ENCODE measurements around the gene LDB3.

LDB3 gene

DNA sequence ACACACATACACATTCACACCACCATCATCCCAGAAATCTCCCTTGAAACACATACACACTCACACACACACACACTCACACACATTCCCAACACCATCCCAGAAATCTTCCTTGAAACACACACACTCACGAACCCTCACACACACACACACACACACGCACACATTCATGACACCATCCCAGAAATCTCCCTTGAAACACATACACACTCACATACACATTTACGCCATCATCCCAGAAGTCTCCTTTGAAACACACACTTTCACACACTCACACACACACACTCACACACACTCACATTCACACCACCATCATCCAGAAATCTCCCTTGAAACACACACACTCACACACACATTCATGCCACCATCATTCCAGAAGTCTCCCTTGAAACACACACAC lies 14.3 kb upstream of the LDB3 start:
- H3K9me3 ChIP-seq (ENCODE audit: control insufficient read depth, low read length), result no peaks in the 10 kb centered on the region
- H3K79me2 ChIP-seq, result no peaks in the 10 kb centered on the region
- H3K27me3 ChIP-seq (ENCODE audit: control insufficient read depth, insufficient read depth, low read length), result no peaks in the 10 kb centered on the region
- no peak overlapping the region for H3K4me3 ChIP-seq (ENCODE audit: low read depth, low read length)
- peaks cover 3% of the 10 kb centered on the region for H3K4me1 ChIP-seq
- no peak overlapping the region for H3K9ac ChIP-seq
- H3K27ac ChIP-seq, result no peak overlapping the region
- TF ChIP-seq, protein P1, sequence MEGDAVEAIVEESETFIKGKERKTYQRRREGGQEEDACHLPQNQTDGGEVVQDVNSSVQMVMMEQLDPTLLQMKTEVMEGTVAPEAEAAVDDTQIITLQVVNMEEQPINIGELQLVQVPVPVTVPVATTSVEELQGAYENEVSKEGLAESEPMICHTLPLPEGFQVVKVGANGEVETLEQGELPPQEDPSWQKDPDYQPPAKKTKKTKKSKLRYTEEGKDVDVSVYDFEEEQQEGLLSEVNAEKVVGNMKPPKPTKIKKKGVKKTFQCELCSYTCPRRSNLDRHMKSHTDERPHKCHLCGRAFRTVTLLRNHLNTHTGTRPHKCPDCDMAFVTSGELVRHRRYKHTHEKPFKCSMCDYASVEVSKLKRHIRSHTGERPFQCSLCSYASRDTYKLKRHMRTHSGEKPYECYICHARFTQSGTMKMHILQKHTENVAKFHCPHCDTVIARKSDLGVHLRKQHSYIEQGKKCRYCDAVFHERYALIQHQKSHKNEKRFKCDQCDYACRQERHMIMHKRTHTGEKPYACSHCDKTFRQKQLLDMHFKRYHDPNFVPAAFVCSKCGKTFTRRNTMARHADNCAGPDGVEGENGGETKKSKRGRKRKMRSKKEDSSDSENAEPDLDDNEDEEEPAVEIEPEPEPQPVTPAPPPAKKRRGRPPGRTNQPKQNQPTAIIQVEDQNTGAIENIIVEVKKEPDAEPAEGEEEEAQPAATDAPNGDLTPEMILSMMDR (IDR thresholded peaks at IDR 0.05), result no peak
- no peaks in the 10 kb centered on the region for H3K36me3 ChIP-seq (ENCODE audit: control insufficient read depth, insufficient read depth, low read length)
- H3K4me2 ChIP-seq (ENCODE audit: low read length), result no peak overlapping the region
- H2AFZ ChIP-seq, result no peak overlapping the region

DNA sequence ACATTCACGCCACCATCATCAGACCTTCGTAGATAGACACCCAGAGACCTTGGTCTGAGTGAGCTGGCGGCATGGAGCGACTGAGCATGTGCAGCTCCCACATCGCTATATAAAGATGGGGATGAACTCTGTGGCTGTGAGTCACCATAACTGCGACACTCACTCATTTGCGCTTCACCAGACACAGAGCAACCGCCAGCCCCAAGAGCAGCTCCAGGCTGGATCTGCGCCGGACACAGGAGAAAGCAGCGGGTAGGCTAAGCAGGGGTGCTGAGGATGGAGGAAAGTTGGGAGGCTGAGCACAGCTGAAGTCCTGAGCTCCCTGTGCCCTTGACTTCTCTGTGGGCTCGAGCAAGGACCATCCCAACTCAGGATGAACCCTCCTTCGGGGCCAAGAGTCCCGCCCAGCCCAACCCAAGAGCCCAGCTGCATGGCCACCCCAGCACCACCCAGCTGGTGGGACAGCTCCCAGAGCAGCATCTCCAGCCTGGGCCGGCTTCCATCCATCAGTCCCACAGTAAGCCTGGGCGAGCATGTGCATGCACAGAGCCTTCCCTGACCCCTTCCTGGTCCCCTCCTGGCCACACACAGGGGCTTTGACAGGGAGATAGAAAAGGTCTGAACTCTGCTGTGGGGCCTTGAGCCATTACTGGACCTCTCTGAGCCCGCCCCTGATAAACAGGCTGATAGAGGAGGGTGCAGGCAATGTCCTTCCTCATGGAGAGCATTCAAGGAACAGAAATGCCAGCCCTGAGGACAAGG lies 13.7 kb upstream of the LDB3 start, which contains the start of gene OPN4:
Gene OPN4, plus strand, starts transcription at position 137 of the 762 bp plus-strand sequence. Its CDS starts 237 bp downstream, at position 374.
- Histone ChIP-seq H3K4me3 (ENCODE audit: low read depth, low read length) (no peak within 1 kb of the TSS), H3K9me3 (ENCODE audit: control insufficient read depth, low read length) (no peaks in the 10 kb centered on the region), H3K36me3 (ENCODE audit: control insufficient read depth, insufficient read depth, low read length) (no peaks in the 10 kb centered on the region), H3K4me2 (ENCODE audit: low read length) (no peak within 1 kb of the TSS), H3K79me2 (no peaks in the 10 kb centered on the region), H3K9ac (no peak within 1 kb of the TSS), H3K4me1 (no peaks in the 10 kb centered on the region), H2AFZ (no peak within 1 kb of the TSS), H3K27ac (no peak within 1 kb of the TSS), H3K27me3 (ENCODE audit: control insufficient read depth, insufficient read depth, low read length) (no peaks in the 10 kb centered on the region)
- TF ChIP-seq, protein P1 (IDR thresholded peaks at IDR 0.05), result no peak

DNA sequence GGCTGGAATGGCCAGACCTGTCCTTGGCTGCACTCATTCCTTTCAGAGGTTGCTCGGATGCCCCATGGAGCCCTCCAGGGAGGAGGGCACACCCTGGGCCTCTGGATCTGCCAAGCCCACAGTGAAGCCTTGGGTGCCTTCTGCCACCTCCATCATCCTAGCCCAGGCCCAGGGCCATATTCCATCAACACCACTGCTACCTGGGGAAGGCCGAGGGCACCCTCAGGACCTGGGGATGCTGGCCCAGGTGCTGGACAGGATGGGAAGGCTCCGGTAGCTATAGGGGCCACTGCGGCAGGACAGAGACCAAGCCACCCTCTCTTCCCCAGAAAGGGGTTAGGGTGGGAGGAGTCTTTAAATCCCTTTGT lies 13.2 kb upstream of the LDB3 start:
- Histone ChIP-seq H3K9me3 (ENCODE audit: control insufficient read depth, low read length) (no peaks in the 10 kb centered on the region), H2AFZ (no peak overlapping the region), H3K36me3 (ENCODE audit: control insufficient read depth, insufficient read depth, low read length) (no peaks in the 10 kb centered on the region), H3K4me2 (ENCODE audit: low read length) (no peak overlapping the region), H3K4me3 (ENCODE audit: low read depth, low read length) (no peak overlapping the region), H3K9ac (no peak overlapping the region), H3K4me1 (no peaks in the 10 kb centered on the region), H3K27me3 (ENCODE audit: control insufficient read depth, insufficient read depth, low read length) (no peaks in the 10 kb centered on the region), H3K27ac (no peak overlapping the region), H3K79me2 (no peaks in the 10 kb centered on the region)
- TF ChIP-seq, protein P1 (IDR thresholded peaks at IDR 0.05), result no peak

DNA sequence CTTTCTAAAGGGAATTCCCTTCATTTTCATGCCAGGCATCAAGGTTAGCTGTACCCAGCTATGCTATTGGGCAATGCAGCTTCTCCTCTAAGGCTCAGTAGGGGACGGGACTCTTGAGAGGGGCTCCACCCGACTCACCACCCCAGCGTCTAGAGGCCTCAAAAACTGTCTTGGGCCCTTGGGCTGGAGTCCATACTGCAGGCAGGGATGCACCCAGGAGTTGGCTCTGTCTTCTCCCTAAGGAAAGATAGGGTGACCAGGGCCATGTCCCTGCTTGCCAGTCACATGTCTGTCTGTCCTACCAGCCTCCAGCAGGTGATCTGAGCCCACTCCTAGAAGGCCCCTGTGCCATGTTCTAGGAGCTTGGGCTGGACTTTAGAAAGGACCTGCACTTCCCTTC lies 12.7 kb upstream of the LDB3 start:
- no peaks in the 10 kb centered on the region for H3K36me3 ChIP-seq (ENCODE audit: control insufficient read depth, insufficient read depth, low read length)
- no peak overlapping the region for H3K4me3 ChIP-seq (ENCODE audit: low read depth, low read length)
- no peaks in the 10 kb centered on the region for H3K27me3 ChIP-seq (ENCODE audit: control insufficient read depth, insufficient read depth, low read length)
- H3K9me3 ChIP-seq (ENCODE audit: control insufficient read depth, low read length), result no peaks in the 10 kb centered on the region
- H2AFZ ChIP-seq, result no peak overlapping the region
- H3K9ac ChIP-seq, result no peak overlapping the region
- no peak overlapping the region for H3K27ac ChIP-seq
- no peak overlapping the region for H3K4me2 ChIP-seq (ENCODE audit: low read length)
- no peaks in the 10 kb centered on the region for H3K79me2 ChIP-seq
- H3K4me1 ChIP-seq, result no peaks in the 10 kb centered on the region
- TF ChIP-seq, protein P1 (IDR thresholded peaks at IDR 0.05), result no peak

DNA sequence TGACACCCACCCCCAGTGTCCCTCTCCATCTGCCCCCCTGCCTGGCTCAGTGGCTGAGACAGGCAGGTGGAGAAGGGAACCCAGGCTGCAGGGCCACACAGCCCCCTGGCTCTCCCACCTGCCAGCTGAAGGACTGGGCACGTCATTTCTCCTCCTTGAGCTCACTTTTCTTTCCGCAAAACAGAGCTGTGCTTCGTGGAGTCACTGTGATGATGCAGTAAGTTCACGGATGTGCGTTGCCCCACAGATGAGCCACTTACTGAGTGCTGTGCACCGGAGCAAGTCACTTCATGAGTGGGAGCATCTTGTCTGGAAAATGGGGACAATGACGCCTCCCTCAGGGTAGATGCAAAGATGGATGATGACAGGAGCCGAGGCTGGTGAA lies 11.3 kb upstream of the LDB3 start:
- H3K27me3 ChIP-seq (ENCODE audit: control insufficient read depth, insufficient read depth, low read length), result no peaks in the 10 kb centered on the region
- H2AFZ ChIP-seq, result no peak overlapping the region
- TF ChIP-seq, protein P1 (IDR thresholded peaks at IDR 0.05), result no peak

More for the DNA sequence above, 11.3 kb upstream of the LDB3 start:
- H3K9me3 ChIP-seq (ENCODE audit: control insufficient read depth, low read length), result no peaks in the 10 kb centered on the region
- no peak overlapping the region for H3K4me2 ChIP-seq (ENCODE audit: low read length)
- H3K79me2 ChIP-seq, result no peaks in the 10 kb centered on the region
- H3K4me1 ChIP-seq, result no peaks in the 10 kb centered on the region
- no peak overlapping the region for H3K4me3 ChIP-seq (ENCODE audit: low read depth, low read length)
- no peaks in the 10 kb centered on the region for H3K36me3 ChIP-seq (ENCODE audit: control insufficient read depth, insufficient read depth, low read length)
- H3K27ac ChIP-seq, result no peak overlapping the region
- no peak overlapping the region for H3K9ac ChIP-seq
